Motor neuron (in vitro differentiated cells): ENCODE data around the gene SPESP1. TPM values are rescaled to one million over a fixed set of nuclear protein-coding genes. Genes with fewer than 3 reads are reported as not detected.
"Not testable (repeated sequence)": the region's sequence is repeated elsewhere in the genome, so short reads cannot be mapped to it uniquely, and the experiment has no call there.

ENCODE experiments used
- ATAC-seq, 8 experiments: fragments of 200-7000 bp; cut with Tn5 transposase; replicated peaks in 6 of 8; 2 replicates each; pipeline ENCODE4 v1.8.0; 2021; ENCODE audit warnings: mild to moderate bottlenecking in 8 of 8, moderate library complexity in 8 of 8
- H3K27ac ChIP-seq, 2 donors: fragments of 250-450 bp; sonication (Bioruptor Pico); 2 replicates each; pipeline ENCODE4 v1.9.0; 2021; ENCODE audit warnings: antibody characterized with exemption in 2 of 2, mild to moderate bottlenecking in 2 of 2, moderate library complexity in 1 of 2
- H3K4me1 ChIP-seq, 2 donors: fragments of 250-450 bp; sonication (Bioruptor Pico); replicated peaks in 1 of 2; 2 replicates each; pipeline ENCODE4 v1.6.1; 2021; ENCODE audit warnings: antibody characterized with exemption in 2 of 2, mild to moderate bottlenecking in 2 of 2, moderate library complexity in 1 of 2
- H3K4me3 ChIP-seq, 5 donors: fragments of 250-450 bp; sonication (Bioruptor Pico); 2 replicates each; pipeline ENCODE4 v1.9.0; 2021; ENCODE audit warnings: antibody characterized with exemption in 5 of 5, mild to moderate bottlenecking in 5 of 5, moderate library complexity in 4 of 5
- WGBS, 10 experiments: fragments of 450-650 bp; shearing (Covaris generic); methylation state at CpG; one replicate each; pipeline ENCODE4 v1.0.0; 2022; 5-methylcytosine and 5-hydroxymethylcytosine counted together
- in situ Hi-C, 9 experiments: fragments of 400-800 bp; cut with MboI; loops; one replicate each; pipeline ENCODE4 v1.15.0; 2021; ENCODE audit warnings: low sequenced_read_pairs in 9 of 9, low pct_unique_long_range_greater_than_20kb in 2 of 9; ENCODE audit not compliant: unreplicated experiment in 9 of 9
- total RNA-seq, 8 experiments: library from RNA; unstranded; fragments of 300-600 nt; gene quantifications; 2 replicates each; pipeline versions ENCODE4 v1.2.3 to v1.2.4, GENCODE V29; 2022

Gene SPESP1
- total RNA-seq, 8 experiments from 2014 or later: 0.11 to 24.6 (median 0.21) TPM; not detected in 3

DNA sequence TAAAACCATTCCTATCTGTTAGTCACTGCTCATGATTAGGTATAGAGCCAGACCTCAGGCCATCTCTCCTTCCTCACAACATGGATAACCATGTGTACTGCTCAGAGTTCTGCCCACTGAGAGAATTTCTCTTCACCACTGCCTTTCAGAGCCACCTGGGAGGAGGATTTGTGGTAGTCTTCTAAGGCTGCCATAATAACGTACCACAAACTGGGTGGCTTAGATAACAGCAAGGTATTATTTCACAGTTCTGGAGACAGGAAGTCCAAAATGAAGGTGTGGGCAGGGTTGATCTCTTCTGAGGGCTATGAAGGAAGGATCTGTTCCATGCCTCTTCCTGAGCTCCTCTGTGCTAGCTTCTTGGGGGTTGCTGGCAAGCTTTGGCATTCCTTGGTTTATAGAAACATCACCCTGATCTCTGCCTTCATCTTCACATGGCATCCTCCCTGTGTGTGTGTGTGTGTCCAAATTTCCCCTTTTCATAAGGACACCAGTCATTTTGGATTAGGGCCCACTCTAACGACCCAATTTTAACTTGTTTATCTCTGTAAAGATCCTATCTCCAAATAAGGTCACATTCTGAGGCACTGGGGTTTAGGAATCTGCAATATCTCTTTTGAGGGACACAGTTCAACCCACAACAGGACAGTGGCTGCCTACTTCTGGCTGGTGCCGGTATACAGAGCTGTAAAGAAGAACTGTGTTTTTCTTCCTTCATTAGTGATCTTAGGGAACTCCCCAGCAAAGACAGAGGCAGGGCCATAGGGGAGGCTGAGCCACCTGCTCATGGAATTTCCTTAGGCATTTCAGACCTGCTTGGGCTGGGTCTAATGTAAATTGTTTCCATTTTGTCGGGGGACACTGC, 42.1 kb downstream of the SPESP1 start:
- no peak overlapping the region for H3K4me3 ChIP-seq
- no peak overlapping the region for H3K27ac ChIP-seq
- no peaks in the 10 kb centered on the region for H3K4me1 ChIP-seq
- WGBS, 10 experiments: 13 to 100% (median 76%) methylated on average over 1 to 4 of the region's 4 CpGs; no CpG with 5 or more reads in 1 of the 10 experiments
- ATAC-seq: no peak
- in situ Hi-C loops: no loop called here

DNA sequence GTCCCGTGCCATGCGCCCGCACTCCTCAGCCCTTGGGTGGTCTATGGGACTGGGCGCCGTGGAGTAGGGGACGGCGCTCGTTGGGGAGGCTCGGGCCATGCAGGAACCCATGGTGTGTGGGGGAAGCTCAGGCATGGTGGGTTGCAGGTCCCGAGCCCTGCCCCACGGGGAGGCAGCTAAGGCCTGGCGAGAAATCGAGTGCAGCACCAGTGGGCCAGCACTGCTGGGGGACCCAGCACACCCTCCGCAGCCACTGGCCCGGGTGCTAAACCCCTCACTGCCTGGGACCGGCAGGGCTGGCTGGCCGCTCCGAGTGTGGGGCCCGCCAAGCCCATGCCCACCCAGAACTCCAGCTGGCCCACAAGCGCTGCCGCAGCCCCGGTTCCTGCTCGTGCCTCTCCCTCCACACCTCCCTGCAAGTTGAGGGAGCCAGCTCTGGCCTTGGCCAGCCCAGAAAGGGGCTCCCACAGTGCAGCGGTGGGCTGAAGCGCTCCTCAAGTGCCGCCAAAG, 45.4 kb downstream of the SPESP1 start:
- ATAC-seq, H3K4me1 ChIP-seq, H3K4me3 ChIP-seq, in situ Hi-C loops, H3K27ac ChIP-seq: not testable (repeated sequence)
- WGBS, 10 experiments: 28 to 93% (median 60%) methylated on average over 1 to 6 of the region's 26 CpGs; no CpG with 5 or more reads in 7 of the 10 experiments

DNA sequence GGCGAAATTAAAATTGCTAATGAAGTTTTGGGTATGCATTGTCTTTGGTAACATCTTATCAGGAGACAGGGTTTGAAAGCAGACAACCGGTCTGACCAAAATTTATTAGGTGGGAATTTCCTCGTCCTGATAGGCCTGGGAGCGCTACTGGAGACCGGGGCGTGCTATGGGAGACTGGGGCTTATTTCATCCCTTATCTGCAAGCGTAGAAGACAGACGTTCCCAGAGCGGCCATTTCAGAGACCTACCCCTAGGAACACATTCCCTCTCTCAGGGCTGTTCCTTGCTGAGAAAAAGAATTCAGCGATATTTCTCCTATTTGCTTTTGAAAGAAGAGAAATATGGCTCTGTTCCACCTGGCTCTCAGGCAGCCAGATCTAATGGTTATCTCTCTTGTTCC, 47.1 kb downstream of the SPESP1 start:
- in situ Hi-C loops, ATAC-seq, H3K4me1 ChIP-seq, H3K4me3 ChIP-seq, H3K27ac ChIP-seq: not testable (repeated sequence)
- WGBS, 10 experiments: 21 to 100% (median 83%) methylated on average over 1 to 10 of the region's 10 CpGs; no CpG with 5 or more reads in 1 of the 10 experiments

DNA sequence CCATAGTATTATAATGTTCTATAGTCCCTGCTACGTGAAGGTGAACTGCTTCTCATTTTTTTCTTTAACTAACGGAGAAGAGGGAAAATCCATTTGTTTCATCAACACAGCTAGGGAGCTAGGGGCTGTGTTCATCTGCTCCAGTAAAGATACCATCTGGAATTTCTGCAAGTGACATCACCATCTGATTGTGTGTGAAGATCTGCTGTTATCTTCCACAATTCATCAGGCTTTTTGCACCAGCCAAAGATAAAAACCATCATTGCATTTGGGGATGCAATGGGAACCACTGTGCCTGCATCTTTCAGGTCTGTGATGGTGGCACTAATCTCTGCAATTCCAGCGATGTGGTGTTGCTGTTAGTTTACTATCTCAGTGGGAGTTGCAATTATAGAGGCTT, 48.7 kb downstream of the SPESP1 start:
- peaks cover 0 to 3% of the 10 kb centered on the region in 2 donors for H3K4me1 ChIP-seq
- H3K27ac ChIP-seq: no peak overlapping the region
- WGBS, 10 experiments: 0 to 86% (median 57%) methylated on average over 1 to 3 of the region's 3 CpGs; no CpG with 5 or more reads in 1 of the 10 experiments
- no peak for ATAC-seq
- in situ Hi-C loops: no loop called here
- H3K4me3 ChIP-seq: no peak overlapping the region

DNA sequence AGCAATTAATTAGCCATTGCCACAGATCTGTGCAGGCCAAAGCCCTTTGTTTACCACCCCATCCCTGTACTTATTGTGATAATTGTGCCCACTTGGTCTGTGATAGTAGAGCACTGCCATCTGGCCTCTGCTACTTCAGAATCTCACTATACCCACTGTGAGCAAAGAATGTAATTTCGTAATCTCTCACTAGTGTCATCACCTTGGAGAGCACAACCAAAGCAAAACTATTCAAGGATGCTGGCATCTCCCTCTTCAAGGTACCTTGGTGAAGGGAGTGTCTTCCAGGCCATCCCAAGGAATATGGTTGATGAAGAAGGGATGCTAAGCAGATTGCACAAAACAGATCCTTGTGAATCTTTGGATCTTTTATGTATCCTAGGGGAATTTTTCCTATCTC, 49.5 kb downstream of the SPESP1 start:
- no peak overlapping the region for H3K4me3 ChIP-seq
- no peak for ATAC-seq
- H3K4me1 ChIP-seq: peaks cover 0 to 3% of the 10 kb centered on the region in 2 donors
- in situ Hi-C loops: no loop called here
- no peak overlapping the region for H3K27ac ChIP-seq
- 40 to 71% methylated on average over 1 of the region's 1 CpG; no CpG with 5 or more reads in 8 of the 10 experiments for WGBS, 10 experiments

DNA sequence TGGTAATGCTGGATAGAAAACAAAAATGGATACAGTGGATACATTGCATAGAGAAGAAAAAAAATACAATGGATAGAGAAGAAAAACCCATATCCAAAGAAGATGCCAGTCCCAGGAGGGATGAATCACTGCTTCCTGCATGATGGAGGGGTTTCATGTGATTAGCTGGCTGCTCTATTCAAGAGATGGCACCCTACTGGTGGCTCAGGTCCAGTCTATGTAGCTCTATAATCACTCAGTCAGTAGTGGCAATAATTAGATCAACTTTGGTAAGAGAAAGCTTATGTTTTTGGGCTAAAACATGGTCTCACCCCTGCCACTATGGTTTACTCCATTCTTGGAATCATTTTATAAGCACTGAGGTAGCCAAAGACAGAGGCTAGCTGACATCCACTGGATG, 50.5 kb downstream of the SPESP1 start:
- no peak for ATAC-seq
- H3K4me1 ChIP-seq: peaks cover 0 to 3% of the 10 kb centered on the region in 2 donors
- no peak overlapping the region for H3K4me3 ChIP-seq
- in situ Hi-C loops: no loop called here
- H3K27ac ChIP-seq: no peak overlapping the region

DNA sequence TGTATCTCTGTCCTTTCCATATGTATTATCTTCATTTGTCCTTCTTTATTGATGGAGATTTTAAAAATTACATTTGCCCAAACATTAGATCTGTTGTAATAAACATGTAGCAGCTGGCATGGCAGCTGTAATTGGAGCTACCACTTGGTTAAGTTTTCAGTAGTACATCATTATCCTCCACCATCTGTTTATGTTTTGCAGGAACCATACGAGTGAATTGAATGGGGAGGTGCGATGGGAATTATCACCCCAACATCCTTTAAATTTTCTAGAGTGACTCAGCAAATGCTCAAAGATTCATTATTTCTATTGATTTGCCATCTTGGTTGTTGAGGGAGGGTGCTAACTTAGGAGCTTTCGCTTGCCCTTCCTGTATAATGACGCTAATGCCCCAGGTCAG, 51.6 kb downstream of the SPESP1 start:
- in situ Hi-C loops: no loop called here
- no peak for ATAC-seq

DNA sequence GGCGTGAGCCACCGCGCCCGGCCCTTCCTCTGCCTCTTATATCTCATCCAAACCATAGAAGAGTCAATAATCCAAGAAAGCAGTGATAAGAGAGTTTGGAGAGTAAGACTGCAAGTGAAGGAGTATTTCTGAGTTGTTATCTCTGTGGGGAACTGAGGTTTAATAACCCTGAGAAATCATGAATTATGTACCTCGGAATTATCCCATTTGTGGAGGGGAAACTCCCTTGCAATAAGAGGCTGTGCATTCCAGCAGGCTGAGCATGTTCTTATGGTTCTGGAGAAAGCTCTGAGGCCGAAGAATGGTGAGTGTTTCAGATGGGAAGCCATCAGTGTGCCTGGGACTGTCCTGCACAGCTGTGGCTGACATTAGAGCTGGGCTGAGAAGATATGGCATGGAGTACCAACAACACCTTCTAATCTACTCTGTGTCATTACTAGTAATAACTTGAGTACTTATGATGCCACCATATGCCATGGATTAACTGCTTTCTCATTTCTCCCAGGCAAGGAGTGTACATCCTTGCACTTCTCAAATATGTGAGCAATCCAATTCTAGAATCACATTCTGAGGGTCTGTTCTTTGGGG, 52.7 kb downstream of the SPESP1 start:
- Histone ChIP-seq H3K4me3 (no peak overlapping the region), H3K4me1 (peaks cover 0 to 3% of the 10 kb centered on the region in 2 donors), H3K27ac (no peak overlapping the region)
- in situ Hi-C loops: no loop called here
- 22 to 100% (median 67%) methylated on average over 1 to 2 of the region's 6 CpGs; no CpG with 5 or more reads in 3 of the 10 experiments for WGBS, 10 experiments
- no peak for ATAC-seq

More for the DNA sequence above, 51.6 kb downstream of the SPESP1 start:
- no peak overlapping the region for H3K27ac ChIP-seq
- peaks cover 0 to 3% of the 10 kb centered on the region in 2 donors for H3K4me1 ChIP-seq
- no peak overlapping the region for H3K4me3 ChIP-seq
- WGBS, 10 experiments: 50 to 100% (median 68%) methylated on average over 1 to 4 of the region's 4 CpGs; no CpG with 5 or more reads in 3 of the 10 experiments

DNA sequence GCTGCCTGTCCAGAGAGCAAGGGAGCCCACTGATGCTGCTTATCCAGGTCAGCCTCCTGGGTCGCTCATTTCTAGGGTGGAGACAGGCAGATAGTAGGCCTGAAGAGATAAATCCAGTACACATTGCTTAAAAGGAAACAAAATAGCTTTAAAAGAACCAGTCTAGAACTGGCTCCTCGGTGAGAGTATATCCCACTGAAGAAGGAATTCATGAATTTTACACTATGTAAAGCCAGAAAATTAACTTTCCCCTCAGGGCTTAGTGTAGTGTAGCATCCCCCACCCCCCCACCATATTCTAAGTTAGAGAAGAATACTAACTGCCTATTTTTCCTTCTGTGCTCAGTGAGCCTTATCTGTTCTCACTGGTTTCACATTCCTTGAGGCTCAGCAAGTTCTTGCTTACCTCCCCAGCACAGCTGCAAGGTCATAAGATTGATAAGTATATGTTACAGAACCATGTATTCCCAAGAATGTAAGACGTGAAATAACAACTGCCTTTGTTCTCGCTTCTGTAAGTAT, 53.7 kb downstream of the SPESP1 start:
- Histone ChIP-seq H3K4me3 (no peak overlapping the region), H3K27ac (no peak overlapping the region), H3K4me1 (peaks cover 0 to 3% of the 10 kb centered on the region in 2 donors)
- peak in 1 of 8 experiments; percentile 80 for ATAC-seq
- in situ Hi-C loops: no loop called here
- WGBS, 10 experiments: 0 to 87% (median 70%) methylated on average over 1 to 3 of the region's 4 CpGs; no CpG with 5 or more reads in 2 of the 10 experiments

DNA sequence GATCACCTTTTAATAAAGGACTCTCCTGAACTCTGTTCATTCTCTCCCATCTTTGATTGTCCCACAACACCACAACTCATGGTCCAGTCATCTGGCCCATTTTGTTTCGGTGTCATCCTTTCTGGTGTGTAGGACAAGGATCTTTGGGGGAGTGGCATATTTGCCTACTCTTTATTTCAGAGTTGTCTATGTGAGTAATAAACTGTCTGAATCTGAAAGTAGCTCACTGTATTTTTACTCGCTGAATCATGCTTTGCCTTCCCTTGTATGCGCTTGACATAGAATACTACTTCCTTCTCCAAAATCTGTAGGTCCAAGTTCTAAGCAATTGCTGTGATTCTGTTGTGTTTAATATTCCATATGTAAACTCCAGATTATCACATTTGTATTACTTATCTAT, 54.3 kb downstream of the SPESP1 start:
- no peak for ATAC-seq
- Histone ChIP-seq H3K27ac (no peak overlapping the region), H3K4me3 (no peak overlapping the region), H3K4me1 (peaks cover 0 to 3% of the 10 kb centered on the region in 2 donors)
- WGBS, 10 experiments: 63 to 100% (median 89%) methylated on average over 1 to 3 of the region's 3 CpGs; no CpG with 5 or more reads in 4 of the 10 experiments
- in situ Hi-C loops: no loop called here

DNA sequence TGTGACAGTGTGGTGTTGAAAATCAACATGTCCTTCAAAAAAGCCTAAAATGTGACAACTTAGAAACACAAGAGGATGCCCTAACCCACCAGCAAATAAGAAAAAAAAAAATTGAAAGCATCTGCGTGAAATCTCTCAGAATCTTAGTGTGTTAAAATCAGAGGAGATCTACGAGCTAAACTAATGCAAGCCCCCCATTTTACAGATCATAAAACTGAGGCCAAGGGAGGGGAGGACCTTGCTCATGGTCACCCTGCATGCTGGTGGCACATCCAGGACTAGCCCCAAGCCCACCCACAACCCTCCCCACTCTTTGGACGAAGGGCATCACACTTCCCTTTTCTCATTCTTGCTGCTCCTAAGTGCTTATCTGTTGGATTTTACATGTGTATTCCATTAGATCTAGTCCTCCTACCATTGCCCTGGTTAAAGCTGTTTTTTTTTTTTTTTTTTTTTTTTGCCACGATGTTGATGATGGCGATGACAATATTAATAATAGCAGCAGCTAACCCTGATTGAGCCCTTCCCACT, 55.1 kb downstream of the SPESP1 start:
- WGBS, 10 experiments: 19 to 100% (median 85%) methylated on average over 1 to 5 of the region's 5 CpGs; no CpG with 5 or more reads in 1 of the 10 experiments
- in situ Hi-C loops: no loop called here
- ATAC-seq: no peak
- no peak overlapping the region for H3K4me3 ChIP-seq
- H3K27ac ChIP-seq: no peak overlapping the region
- peaks cover 5 to 9% of the 10 kb centered on the region in 2 donors for H3K4me1 ChIP-seq

DNA sequence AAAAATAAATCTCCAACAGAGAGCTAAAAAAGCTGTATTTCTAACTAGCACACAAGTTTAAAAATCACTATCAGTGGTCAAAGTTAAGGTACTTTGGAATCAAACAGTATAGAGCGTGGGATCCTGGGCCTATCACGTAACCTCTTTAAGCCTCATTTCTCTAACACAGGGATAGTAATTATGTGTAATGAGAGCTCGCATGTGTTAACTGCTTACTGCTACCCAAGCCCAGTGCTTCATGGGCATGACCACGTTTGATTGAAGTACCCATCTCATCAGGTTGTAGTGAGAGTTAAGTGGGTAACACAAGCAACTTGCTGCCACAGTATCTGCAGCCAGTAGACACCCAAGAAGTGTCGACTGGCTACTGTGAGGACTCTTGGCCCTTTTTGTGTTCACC, 56.0 kb downstream of the SPESP1 start:
- peaks cover 12 to 17% of the 10 kb centered on the region in 2 donors for H3K4me1 ChIP-seq
- no peak for ATAC-seq
- in situ Hi-C loops: no loop called here

DNA sequence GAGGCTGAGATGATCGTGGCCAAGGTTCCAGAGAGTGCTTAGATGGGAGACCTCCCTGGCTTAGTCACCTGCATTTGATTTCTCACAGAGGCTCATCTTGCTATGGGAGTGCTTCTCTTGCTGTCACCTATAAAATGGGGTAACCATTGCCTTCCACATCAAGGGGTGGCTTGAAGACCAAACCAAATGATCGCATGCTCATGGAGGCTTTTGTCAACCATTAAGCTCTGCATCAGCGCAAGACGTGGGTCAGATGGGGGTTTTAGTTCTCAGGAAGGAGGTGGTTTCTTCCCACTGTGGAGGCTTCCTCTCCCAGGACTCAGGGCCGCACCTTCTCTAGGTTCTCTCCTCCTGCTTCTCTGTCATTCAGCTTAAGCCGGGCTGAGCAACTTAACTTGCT, 56.8 kb downstream of the SPESP1 start:
- 49 to 100% (median 85%) methylated on average over 1 to 5 of the region's 6 CpGs; no CpG with 5 or more reads in 2 of the 10 experiments for WGBS, 10 experiments
- in situ Hi-C loops: no loop called here

More for the DNA sequence above, 56.0 kb downstream of the SPESP1 start:
- WGBS, 10 experiments: 58 to 100% (median 93%) methylated on average over 1 to 5 of the region's 5 CpGs; no CpG with 5 or more reads in 4 of the 10 experiments
- Histone ChIP-seq H3K27ac (no peak overlapping the region), H3K4me3 (no peak overlapping the region)

More for the DNA sequence above, 56.8 kb downstream of the SPESP1 start:
- H3K4me1 ChIP-seq: peaks cover 20 to 23% of the 10 kb centered on the region in 2 donors
- no peak overlapping the region for H3K27ac ChIP-seq
- no peak overlapping the region for H3K4me3 ChIP-seq
- ATAC-seq: no peak
